ENCODE measurements around the gene PPP1R15A.
"Not testable (repeated sequence)": the region's sequence is repeated elsewhere in the genome, so short reads cannot be mapped to it uniquely, and the experiment has no call there.

Gene PPP1R15A

DNA sequence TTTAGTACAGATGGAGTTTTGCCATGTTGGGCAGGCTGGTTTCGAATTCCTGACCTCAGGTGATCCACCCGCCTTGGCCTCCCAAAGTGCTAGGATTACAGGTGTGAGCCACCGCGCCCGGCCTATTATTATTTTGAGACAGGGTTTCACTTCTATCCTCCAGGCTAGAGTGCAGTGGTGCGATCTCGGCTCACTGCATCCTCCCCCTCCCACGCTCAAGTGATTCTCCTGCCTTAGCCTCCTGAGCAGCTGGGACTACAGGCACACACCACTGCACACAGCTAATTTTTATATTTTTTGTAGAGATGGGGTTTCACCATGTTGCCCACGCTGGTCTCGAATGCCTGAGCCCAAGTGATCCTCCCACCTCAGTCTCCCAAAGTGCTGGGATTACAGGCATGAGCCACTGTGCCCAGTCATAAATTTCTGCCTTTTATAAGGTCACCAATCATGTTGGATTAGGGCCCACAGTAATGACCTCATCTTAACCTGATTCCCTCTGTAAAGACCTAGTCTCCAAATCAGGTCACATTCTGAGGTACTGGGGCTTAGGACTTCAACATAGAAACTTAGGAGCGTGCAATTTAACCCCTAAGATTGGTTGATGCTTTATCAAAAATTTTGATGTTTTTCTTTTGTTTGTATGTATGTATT, 37.3 kb downstream of the PPP1R15A start:
- not testable (repeated sequence) for H3K9ac ChIP-seq (ENCODE audit: low read depth, low read length); H3K4me1 ChIP-seq (ENCODE audit: insufficient read depth, low read length); H3K27me3 ChIP-seq (ENCODE audit: insufficient read depth, low read length); H3K9me3 ChIP-seq (ENCODE audit: insufficient read depth, low read depth, low read length); H3K4me3 ChIP-seq (ENCODE audit: low read length); H3K27ac ChIP-seq (ENCODE audit: low read length)
- H3K36me3 ChIP-seq (ENCODE audit: insufficient read depth, low read depth, low read length), result peaks cover 72% of the 10 kb centered on the region

DNA sequence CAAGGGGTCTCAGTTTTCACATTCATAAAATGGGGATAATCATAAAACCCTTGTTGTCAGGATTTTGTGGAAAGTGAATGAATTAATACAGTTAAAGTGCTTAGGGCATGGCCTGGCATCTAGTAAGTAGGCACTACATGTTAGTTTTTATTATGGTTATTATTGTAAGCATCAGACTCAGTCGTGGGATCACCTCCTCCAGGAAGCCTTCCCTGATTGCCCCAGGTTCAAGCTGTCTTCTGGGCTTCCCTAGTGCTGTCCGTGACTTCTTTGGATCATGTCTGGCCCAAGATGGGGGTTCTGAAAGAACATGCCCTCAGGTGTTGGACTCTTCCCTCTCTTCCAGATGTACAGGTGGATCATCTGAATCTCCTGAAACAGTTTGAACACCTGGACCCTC, 38.6 kb downstream of the PPP1R15A start:
- no peaks in the 10 kb centered on the region for H3K4me1 ChIP-seq (ENCODE audit: insufficient read depth, low read length)
- H3K27me3 ChIP-seq (ENCODE audit: insufficient read depth, low read length), result no peaks in the 10 kb centered on the region
- H3K9me3 ChIP-seq (ENCODE audit: insufficient read depth, low read depth, low read length), result no peaks in the 10 kb centered on the region
- H3K4me3 ChIP-seq (ENCODE audit: low read length), result no peak overlapping the region
- no peak overlapping the region for H3K27ac ChIP-seq (ENCODE audit: low read length)
- H3K36me3 ChIP-seq (ENCODE audit: insufficient read depth, low read depth, low read length), result peaks cover 69% of the 10 kb centered on the region
- H3K9ac ChIP-seq (ENCODE audit: low read depth, low read length), result no peak overlapping the region

- H3K9ac ChIP-seq (ENCODE audit: low read depth, low read length), result no peak overlapping the region
- H3K4me1 ChIP-seq (ENCODE audit: insufficient read depth, low read length), result no peaks in the 10 kb centered on the region
- H3K27me3 ChIP-seq (ENCODE audit: insufficient read depth, low read length), result no peaks in the 10 kb centered on the region
- peaks cover 72% of the 10 kb centered on the region for H3K36me3 ChIP-seq (ENCODE audit: insufficient read depth, low read depth, low read length)
- H3K4me3 ChIP-seq (ENCODE audit: low read length), result no peak overlapping the region
- no peak overlapping the region for H3K27ac ChIP-seq (ENCODE audit: low read length)
- H3K9me3 ChIP-seq (ENCODE audit: insufficient read depth, low read depth, low read length), result no peaks in the 10 kb centered on the region
Measured at GRCh38 chr19:48913114-48913889, 41.1 kb downstream of the PPP1R15A start.

DNA sequence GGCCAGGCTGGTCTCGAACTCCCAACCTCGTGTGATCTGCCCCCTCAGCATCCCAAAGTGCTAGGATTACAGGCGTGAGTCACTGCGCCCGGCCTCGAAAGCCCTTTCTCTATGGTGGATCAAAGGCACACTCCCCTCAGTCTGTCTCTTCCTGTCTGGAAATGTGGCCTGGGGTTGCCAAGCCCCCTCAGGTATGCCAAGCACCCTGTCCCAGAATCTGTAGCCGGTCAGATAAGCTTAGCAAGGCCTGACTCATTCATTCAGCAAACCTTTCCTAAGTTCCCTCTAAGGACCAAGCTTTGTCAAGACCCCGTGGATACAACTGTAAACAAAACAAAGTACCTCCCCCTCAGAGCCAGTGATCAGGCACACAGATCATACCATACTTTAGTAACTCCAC, 42.0 kb downstream of the PPP1R15A start:
- H3K9me3 ChIP-seq (ENCODE audit: insufficient read depth, low read depth, low read length), result no peaks in the 10 kb centered on the region
- H3K36me3 ChIP-seq (ENCODE audit: insufficient read depth, low read depth, low read length), result peaks cover 73% of the 10 kb centered on the region
- H3K27me3 ChIP-seq (ENCODE audit: insufficient read depth, low read length), result no peaks in the 10 kb centered on the region
- no peak overlapping the region for H3K4me3 ChIP-seq (ENCODE audit: low read length)
- no peak overlapping the region for H3K27ac ChIP-seq (ENCODE audit: low read length)
- no peaks in the 10 kb centered on the region for H3K4me1 ChIP-seq (ENCODE audit: insufficient read depth, low read length)
- no peak overlapping the region for H3K9ac ChIP-seq (ENCODE audit: low read depth, low read length)

DNA sequence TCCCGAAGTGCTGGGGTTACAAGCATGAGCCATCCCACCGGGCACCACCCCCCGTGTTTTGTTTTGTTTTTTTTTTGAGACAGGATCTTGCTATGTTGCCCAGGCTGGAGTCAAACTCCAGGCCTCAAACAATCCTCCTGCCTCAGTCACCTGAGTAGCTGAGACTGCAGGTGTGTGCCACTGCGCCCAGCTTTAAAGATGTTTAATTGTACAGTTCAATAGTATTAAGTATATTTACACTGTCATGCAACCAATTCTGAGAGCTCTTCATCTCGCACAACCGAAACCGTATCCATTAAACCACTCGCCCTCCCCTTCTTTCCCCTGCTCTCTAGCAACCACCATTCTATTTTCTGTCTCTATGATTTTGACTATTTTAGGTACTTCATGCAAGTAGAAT, 43.5 kb downstream of the PPP1R15A start:
- H3K4me3 ChIP-seq (ENCODE audit: low read length), result no peak overlapping the region
- no peak overlapping the region for H3K27ac ChIP-seq (ENCODE audit: low read length)
- no peaks in the 10 kb centered on the region for H3K9me3 ChIP-seq (ENCODE audit: insufficient read depth, low read depth, low read length)
- H3K9ac ChIP-seq (ENCODE audit: low read depth, low read length), result no peak overlapping the region
- H3K36me3 ChIP-seq (ENCODE audit: insufficient read depth, low read depth, low read length), result peaks cover 75% of the 10 kb centered on the region
- no peaks in the 10 kb centered on the region for H3K4me1 ChIP-seq (ENCODE audit: insufficient read depth, low read length)
- no peaks in the 10 kb centered on the region for H3K27me3 ChIP-seq (ENCODE audit: insufficient read depth, low read length)

GRCh38 chr19:48918071-48918470, 45.9 kb downstream of the PPP1R15A start:
- H3K27me3 ChIP-seq (ENCODE audit: insufficient read depth, low read length), result no peaks in the 10 kb centered on the region
- H3K9me3 ChIP-seq (ENCODE audit: insufficient read depth, low read depth, low read length), result no peaks in the 10 kb centered on the region
- H3K9ac ChIP-seq (ENCODE audit: low read depth, low read length), result no peak overlapping the region
- no peak overlapping the region for H3K4me3 ChIP-seq (ENCODE audit: low read length)
- H3K27ac ChIP-seq (ENCODE audit: low read length), result no peak overlapping the region
- peaks cover 68% of the 10 kb centered on the region for H3K36me3 ChIP-seq (ENCODE audit: insufficient read depth, low read depth, low read length)
- no peaks in the 10 kb centered on the region for H3K4me1 ChIP-seq (ENCODE audit: insufficient read depth, low read length)

DNA sequence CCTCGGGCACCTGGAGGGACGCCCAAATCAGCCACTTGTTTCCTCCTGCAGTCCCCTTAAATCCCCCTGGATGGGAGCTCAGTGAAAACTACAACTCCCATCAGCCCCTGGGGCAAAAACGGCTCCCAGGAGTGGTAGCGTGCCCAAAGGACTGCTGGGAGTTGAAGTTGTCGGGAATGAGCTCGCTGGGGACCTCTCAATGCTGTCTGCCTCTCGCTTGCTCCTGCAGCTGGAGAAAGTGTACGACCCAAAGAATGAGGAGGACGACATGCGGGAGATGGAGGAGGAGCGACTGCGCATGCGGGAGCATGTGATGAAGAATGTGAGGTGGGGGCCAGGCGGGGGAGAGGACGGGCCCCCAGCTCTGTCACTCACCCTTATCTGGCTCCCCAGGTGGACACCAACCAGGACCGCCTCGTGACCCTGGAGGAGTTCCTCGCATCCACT, 46.6 kb downstream of the PPP1R15A start:
- Histone ChIP-seq H3K4me1 (ENCODE audit: insufficient read depth, low read length) (no peaks in the 10 kb centered on the region), H3K27ac (ENCODE audit: low read length) (no peak overlapping the region), H3K36me3 (ENCODE audit: insufficient read depth, low read depth, low read length) (peaks cover 64% of the 10 kb centered on the region)

DNA sequence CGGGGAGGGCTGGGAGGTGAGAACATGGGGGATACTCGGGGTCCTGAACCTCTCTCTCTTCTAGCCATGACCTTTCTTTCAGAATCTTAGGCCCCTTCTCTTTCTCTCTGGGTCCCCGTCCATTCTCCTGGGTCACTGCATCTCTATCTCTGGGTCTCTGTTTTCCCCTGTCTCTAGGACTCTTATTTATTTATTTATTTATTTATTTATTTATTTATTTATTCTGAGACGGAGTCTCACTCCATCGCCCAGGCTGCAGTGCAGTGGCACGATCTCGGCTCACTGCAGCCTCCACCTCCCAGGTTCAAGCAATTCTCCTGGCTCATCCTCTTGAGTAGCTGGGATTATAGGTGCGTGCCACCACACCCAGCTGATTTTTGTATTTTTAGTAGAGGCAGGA, 47.0 kb downstream of the PPP1R15A start:
- not testable (repeated sequence) for H3K4me1 ChIP-seq (ENCODE audit: insufficient read depth, low read length); H3K27me3 ChIP-seq (ENCODE audit: insufficient read depth, low read length); H3K4me3 ChIP-seq (ENCODE audit: low read length); H3K27ac ChIP-seq (ENCODE audit: low read length); H3K9ac ChIP-seq (ENCODE audit: low read depth, low read length); H3K9me3 ChIP-seq (ENCODE audit: insufficient read depth, low read depth, low read length)
- H3K36me3 ChIP-seq (ENCODE audit: insufficient read depth, low read depth, low read length), result peaks cover 59% of the 10 kb centered on the region

More for the DNA sequence above, 46.6 kb downstream of the PPP1R15A start:
- no peaks in the 10 kb centered on the region for H3K9me3 ChIP-seq (ENCODE audit: insufficient read depth, low read depth, low read length)
- no peak overlapping the region for H3K4me3 ChIP-seq (ENCODE audit: low read length)
- H3K27me3 ChIP-seq (ENCODE audit: insufficient read depth, low read length), result no peaks in the 10 kb centered on the region
- no peak overlapping the region for H3K9ac ChIP-seq (ENCODE audit: low read depth, low read length)

DNA sequence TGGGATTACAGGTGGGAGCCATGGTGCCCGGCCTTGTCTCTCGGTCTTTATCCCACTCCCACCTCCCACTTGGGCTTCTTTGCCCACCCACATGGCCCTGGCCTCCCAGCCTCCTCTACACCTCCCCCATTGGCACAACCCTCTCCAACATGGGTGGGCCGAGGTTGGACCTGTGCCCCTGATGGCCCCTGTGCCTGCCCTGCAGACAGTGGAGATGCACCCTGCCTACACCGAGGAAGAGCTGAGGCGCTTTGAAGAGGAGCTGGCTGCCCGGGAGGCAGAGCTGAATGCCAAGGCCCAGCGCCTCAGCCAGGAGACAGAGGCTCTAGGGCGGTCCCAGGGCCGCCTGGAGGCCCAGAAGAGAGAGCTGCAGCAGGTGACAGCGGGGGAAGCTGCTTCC, 48.7 kb downstream of the PPP1R15A start:
- H3K9me3 ChIP-seq (ENCODE audit: insufficient read depth, low read depth, low read length), result no peaks in the 10 kb centered on the region
- H3K36me3 ChIP-seq (ENCODE audit: insufficient read depth, low read depth, low read length), result peaks cover 47% of the 10 kb centered on the region
- no peak overlapping the region for H3K9ac ChIP-seq (ENCODE audit: low read depth, low read length)
- no peak overlapping the region for H3K27ac ChIP-seq (ENCODE audit: low read length)
- no peaks in the 10 kb centered on the region for H3K27me3 ChIP-seq (ENCODE audit: insufficient read depth, low read length)
- H3K4me3 ChIP-seq (ENCODE audit: low read length), result no peak overlapping the region
- H3K4me1 ChIP-seq (ENCODE audit: insufficient read depth, low read length), result no peaks in the 10 kb centered on the region

- no peak overlapping the region for H3K27ac ChIP-seq (ENCODE audit: low read length)
- no peaks in the 10 kb centered on the region for H3K9me3 ChIP-seq (ENCODE audit: insufficient read depth, low read depth, low read length)
- H3K36me3 ChIP-seq (ENCODE audit: insufficient read depth, low read depth, low read length), result peaks cover 41% of the 10 kb centered on the region
- H3K4me1 ChIP-seq (ENCODE audit: insufficient read depth, low read length), result no peaks in the 10 kb centered on the region
- H3K4me3 ChIP-seq (ENCODE audit: low read length), result no peak overlapping the region
- H3K9ac ChIP-seq (ENCODE audit: low read depth, low read length), result no peak overlapping the region
- no peaks in the 10 kb centered on the region for H3K27me3 ChIP-seq (ENCODE audit: insufficient read depth, low read length)
Measured at GRCh38 chr19:48921721-48922500, 49.7 kb downstream of the PPP1R15A start.

GRCh38 chr19:48922548-48923490, 50.6 kb downstream of the PPP1R15A start:
- H3K27ac ChIP-seq (ENCODE audit: low read length), result no peak overlapping the region
- H3K4me1 ChIP-seq (ENCODE audit: insufficient read depth, low read length), result no peaks in the 10 kb centered on the region
- H3K36me3 ChIP-seq (ENCODE audit: insufficient read depth, low read depth, low read length), result peaks cover 41% of the 10 kb centered on the region
- no peaks in the 10 kb centered on the region for H3K27me3 ChIP-seq (ENCODE audit: insufficient read depth, low read length)
- H3K9ac ChIP-seq (ENCODE audit: low read depth, low read length), result no peak overlapping the region
- no peaks in the 10 kb centered on the region for H3K9me3 ChIP-seq (ENCODE audit: insufficient read depth, low read depth, low read length)
- no peak overlapping the region for H3K4me3 ChIP-seq (ENCODE audit: low read length)

Measured in iPS-20b (cell line).